WTC11 (cell line): ENCODE results near the gene RAB8B.

Experiments
- CTCF ChIP-seq: fragments of 200-600 bp; IDR thresholded peaks from 2 replicates; pipeline ENCODE4 v1.8.0; 2022; ENCODE audit warnings: antibody characterized with exemption
- E2F1 ChIP-seq: sonication (generic); formaldehyde crosslinking; IDR thresholded peaks from 2 replicates; pipeline ENCODE4 v1.8.0; 2022; ENCODE audit warnings: mild to moderate bottlenecking, missing genetic modification reagents
- ETV6 ChIP-seq: sonication (generic); formaldehyde crosslinking; IDR thresholded peaks from 2 replicates; pipeline ENCODE4 v1.8.1; 2022; ENCODE audit warnings: mild to moderate bottlenecking, missing genetic modification reagents
- JUN ChIP-seq: sonication (generic); formaldehyde crosslinking; IDR thresholded peaks from 2 replicates; pipeline ENCODE4 v1.8.0; 2023; ENCODE audit warnings: mild to moderate bottlenecking, missing genetic modification reagents
- NR2C2 ChIP-seq: sonication (generic); formaldehyde crosslinking; IDR thresholded peaks from 2 replicates; pipeline ENCODE4 v1.8.0; 2022; ENCODE audit warnings: mild to moderate bottlenecking, missing genetic modification reagents
- SP1 ChIP-seq: sonication (generic); formaldehyde crosslinking; conservative IDR thresholded peaks from 2 replicates; pipeline ENCODE4 v1.8.1; 2022; ENCODE audit warnings: missing genetic modification reagents
- STAT6 ChIP-seq: sonication (generic); formaldehyde crosslinking; conservative IDR thresholded peaks from 2 replicates; pipeline ENCODE4 v1.8.1; 2023; ENCODE audit warnings: mild to moderate bottlenecking, low read depth, missing genetic modification reagents, moderate library complexity
- TEAD4 ChIP-seq: sonication (generic); formaldehyde crosslinking; IDR thresholded peaks from 2 replicates; pipeline ENCODE4 v1.8.0; 2022; ENCODE audit warnings: mild to moderate bottlenecking, missing genetic modification reagents
- ZNF138 ChIP-seq: sonication (generic); formaldehyde crosslinking; conservative IDR thresholded peaks from 2 replicates; pipeline ENCODE4 v1.8.1; 2022; ENCODE audit warnings: mild to moderate bottlenecking, moderate library complexity, missing genetic modification reagents
- ZNF219 ChIP-seq: sonication (generic); formaldehyde crosslinking; IDR thresholded peaks from 2 replicates; pipeline ENCODE4 v1.8.0; 2023; ENCODE audit warnings: missing genetic modification reagents, mild to moderate bottlenecking, borderline replicate concordance
- TF ChIP-seq, protein P1 (sequence below): sonication (generic); formaldehyde crosslinking; conservative IDR thresholded peaks from 2 replicates; pipeline ENCODE4 v1.8.1; 2022; ENCODE audit warnings: mild to moderate bottlenecking, missing genetic modification reagents
- TF ChIP-seq, protein P2 (sequence below): sonication (generic); formaldehyde crosslinking; IDR thresholded peaks from 2 replicates; pipeline ENCODE4 v1.8.1; 2023; ENCODE audit warnings: mild to moderate bottlenecking, missing genetic modification reagents, moderate library complexity
- TF ChIP-seq, protein P3 (sequence below): sonication (generic); formaldehyde crosslinking; IDR thresholded peaks from 2 replicates; pipeline ENCODE4 v1.8.1; 2023; ENCODE audit warnings: mild to moderate bottlenecking, moderate library complexity, missing genetic modification reagents
- TF ChIP-seq, protein P4 (sequence below): sonication (generic); formaldehyde crosslinking; IDR thresholded peaks from 2 replicates; pipeline ENCODE4 v1.8.1; 2023; ENCODE audit warnings: mild to moderate bottlenecking, missing genetic modification reagents, moderate library complexity

DNA sequence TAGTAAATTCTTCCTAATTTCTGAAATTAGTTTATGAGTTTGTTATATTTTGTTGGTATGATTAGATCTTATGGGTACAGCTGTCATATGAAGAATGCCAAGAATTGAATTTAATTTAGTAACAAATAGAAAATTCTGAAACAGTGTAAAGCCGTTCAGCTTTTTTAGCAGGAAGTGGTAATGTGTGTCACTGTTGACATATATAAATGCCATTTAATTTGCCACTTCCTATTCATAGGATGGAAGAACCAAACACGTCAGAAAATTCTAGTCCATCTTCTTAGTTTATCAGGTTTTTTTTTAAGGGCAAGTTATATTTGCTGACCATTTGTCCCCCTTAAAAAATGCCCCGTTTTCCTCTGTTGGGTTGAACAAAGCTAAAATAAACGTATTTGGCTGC is 43.0 kb downstream of the RAB8B start:
- TF ChIP-seq, protein P1, sequence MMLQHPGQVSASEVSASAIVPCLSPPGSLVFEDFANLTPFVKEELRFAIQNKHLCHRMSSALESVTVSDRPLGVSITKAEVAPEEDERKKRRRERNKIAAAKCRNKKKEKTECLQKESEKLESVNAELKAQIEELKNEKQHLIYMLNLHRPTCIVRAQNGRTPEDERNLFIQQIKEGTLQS (CRISPR knock-in tag), result no peak
- TF ChIP-seq, protein P2, sequence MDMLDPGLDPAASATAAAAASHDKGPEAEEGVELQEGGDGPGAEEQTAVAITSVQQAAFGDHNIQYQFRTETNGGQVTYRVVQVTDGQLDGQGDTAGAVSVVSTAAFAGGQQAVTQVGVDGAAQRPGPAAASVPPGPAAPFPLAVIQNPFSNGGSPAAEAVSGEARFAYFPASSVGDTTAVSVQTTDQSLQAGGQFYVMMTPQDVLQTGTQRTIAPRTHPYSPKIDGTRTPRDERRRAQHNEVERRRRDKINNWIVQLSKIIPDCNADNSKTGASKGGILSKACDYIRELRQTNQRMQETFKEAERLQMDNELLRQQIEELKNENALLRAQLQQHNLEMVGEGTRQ, result no peak
- no peak for TF ChIP-seq CTCF
- TF ChIP-seq TEAD4, result no peak
- TF ChIP-seq, protein P3, sequence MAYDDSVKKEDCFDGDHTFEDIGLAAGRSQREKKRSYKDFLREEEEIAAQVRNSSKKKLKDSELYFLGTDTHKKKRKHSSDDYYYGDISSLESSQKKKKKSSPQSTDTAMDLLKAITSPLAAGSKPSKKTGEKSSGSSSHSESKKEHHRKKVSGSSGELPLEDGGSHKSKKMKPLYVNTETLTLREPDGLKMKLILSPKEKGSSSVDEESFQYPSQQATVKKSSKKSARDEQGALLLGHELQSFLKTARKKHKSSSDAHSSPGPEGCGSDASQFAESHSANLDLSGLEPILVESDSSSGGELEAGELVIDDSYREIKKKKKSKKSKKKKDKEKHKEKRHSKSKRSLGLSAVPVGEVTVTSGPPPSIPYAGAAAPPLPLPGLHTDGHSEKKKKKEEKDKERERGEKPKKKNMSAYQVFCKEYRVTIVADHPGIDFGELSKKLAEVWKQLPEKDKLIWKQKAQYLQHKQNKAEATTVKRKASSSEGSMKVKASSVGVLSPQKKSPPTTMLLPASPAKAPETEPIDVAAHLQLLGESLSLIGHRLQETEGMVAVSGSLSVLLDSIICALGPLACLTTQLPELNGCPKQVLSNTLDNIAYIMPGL (CRISPR knock-in tag), result no peak
- TF ChIP-seq SP1 (CRISPR knock-in tag), result no peak
- no peak for TF ChIP-seq ETV6
- no peak for TF ChIP-seq JUN (CRISPR knock-in tag)
- no peak for TF ChIP-seq ZNF219 (CRISPR knock-in tag)
- no peak for TF ChIP-seq STAT6
- no peak for TF ChIP-seq ZNF138 (CRISPR knock-in tag)
- no peak for TF ChIP-seq NR2C2
- TF ChIP-seq, protein P4, sequence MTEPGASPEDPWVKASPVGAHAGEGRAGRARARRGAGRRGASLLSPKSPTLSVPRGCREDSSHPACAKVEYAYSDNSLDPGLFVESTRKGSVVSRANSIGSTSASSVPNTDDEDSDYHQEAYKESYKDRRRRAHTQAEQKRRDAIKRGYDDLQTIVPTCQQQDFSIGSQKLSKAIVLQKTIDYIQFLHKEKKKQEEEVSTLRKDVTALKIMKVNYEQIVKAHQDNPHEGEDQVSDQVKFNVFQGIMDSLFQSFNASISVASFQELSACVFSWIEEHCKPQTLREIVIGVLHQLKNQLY (CRISPR knock-in tag), result no peak
- TF ChIP-seq E2F1 (CRISPR knock-in tag), result no peak
